HCT116 (cell line): ENCODE measurements around the gene DPYD.

Source experiments
- CTCF ChIP-seq, 3 experiments: fragments of 200-600 bp in 1 of 3; sonication (generic) in 1 of 3; IDR thresholded peaks in 2 of 3; conservative IDR thresholded peaks in 1 of 3; 2 replicates each; pipeline ENCODE4 v1.5.1; 2012 to 2017; ENCODE audit warnings: low read depth in 2 of 3, low read length in 2 of 3, antibody characterized with exemption in 1 of 3, borderline replicate concordance in 1 of 3, control low read depth in 1 of 3, mild to moderate bottlenecking in 1 of 3, mixed read lengths in 1 of 3, mixed run types in 1 of 3, moderate library complexity in 1 of 3; ENCODE audit not compliant: insufficient read depth in 1 of 3
- EZH2 ChIP-seq: fragments of 200-600 bp; sonication (generic); IDR thresholded peaks from 2 replicates; pipeline ENCODE4 v1.6.1; 2017; ENCODE audit warnings: antibody characterized with exemption, mixed run types
- EZH2phosphoT487 ChIP-seq: fragments of 200-600 bp; IDR thresholded peaks from 2 replicates; pipeline ENCODE4 v1.6.1; 2018; ENCODE audit warnings: antibody characterized with exemption, borderline replicate concordance
- FOSL1 ChIP-seq: IDR thresholded peaks from 2 replicates; pipeline ENCODE4 v1.6.1; 2012; ENCODE audit warnings: low read depth
- MAX ChIP-seq: IDR thresholded peaks from 2 replicates; pipeline ENCODE4 v1.6.1; 2012
- POLR2A ChIP-seq: IDR thresholded peaks from 2 replicates; pipeline ENCODE4 v1.7.0; 2011; ENCODE audit warnings: borderline replicate concordance; ENCODE audit not compliant: insufficient read depth, insufficient read length; ENCODE audit errors: extremely low read depth
- POLR2AphosphoS5 ChIP-seq: IDR thresholded peaks from 2 replicates; pipeline ENCODE4 v1.6.1; 2011; ENCODE audit warnings: mild to moderate bottlenecking, low read depth, low read length, moderate library complexity
- RAD21 ChIP-seq: IDR thresholded peaks from 2 replicates; pipeline ENCODE4 v1.6.1; 2012; ENCODE audit warnings: low read depth, mild to moderate bottlenecking
- SIN3A ChIP-seq: IDR thresholded peaks from 2 replicates; pipeline ENCODE4 v1.6.1; 2012; ENCODE audit warnings: low read depth
- SP1 ChIP-seq: IDR thresholded peaks from 2 replicates; pipeline ENCODE4 v1.6.1; 2012; ENCODE audit warnings: low read depth
- YY1 ChIP-seq: IDR thresholded peaks from 2 replicates; pipeline ENCODE4 v1.6.1; 2011; ENCODE audit warnings: low read length, low read depth, moderate library complexity, mild to moderate bottlenecking; ENCODE audit not compliant: insufficient replicate concordance; ENCODE audit errors: extremely low read depth
- ZNF274 ChIP-seq: fragments of 200-500 bp; sonication (Bioruptor generic); IDR thresholded peaks from 2 replicates; pipeline ENCODE4 v1.6.1; 2014; ENCODE audit warnings: mild to moderate bottlenecking, low read depth, low read length, inconsistent platforms

- TF ChIP-seq POLR2A (no peak), ZNF274 (no peak), MAX (no peak), CTCF (IDR thresholded peaks at IDR 0.05 in 2 of 3, conservative IDR thresholded peaks at IDR 0.05 in 1 of 3; ENCODE audit: borderline replicate concordance in 1 of 3, insufficient read depth in 1 of 3, low read depth in 2 of 3, low read length in 2 of 3) (no peak), YY1 (no peak), RAD21 (no peak), EZH2 (no peak), SIN3A (no peak), SP1 (no peak), POLR2AphosphoS5 (no peak), FOSL1 (no peak), EZH2phosphoT487 (no peak)
Measured at GRCh38 chr1:97632075-97632474, 288.8 kb downstream of the DPYD start.
